ENCODE measurements around the gene PAX7. TPM values are rescaled to one million over a fixed set of nuclear protein-coding genes. Genes with fewer than 3 reads are reported as not detected.
"Not testable (repeated sequence)": the region's sequence is repeated elsewhere in the genome, so short reads cannot be mapped to it uniquely, and the experiment has no call there.

Gene PAX7
- total RNA-seq, 5 donors from 2014 or later (not counting 1 experiment from before 2014, with no cell fraction given), result not detected

GRCh38 chr1:18739897-18740296, 109.3 kb downstream of the PAX7 start:
- 73% methylated on average over 9 of the region's 15 CpGs for whole genome bisulfite sequencing (ENCODE audit: insufficient coverage)
- no peak overlapping the region for H3K27ac Mint-ChIP-seq
- no peaks in the 10 kb centered on the region for H3K36me3 Mint-ChIP-seq
- H3K27ac ChIP-seq (ENCODE audit: low read length), result no peak overlapping the region
- H3K27me3 ChIP-seq (replicated peaks in 1 of 2; ENCODE audit: control insufficient read depth in 2 of 2, extremely low read depth in 1 of 2, insufficient read depth in 2 of 2, low read length in 1 of 2), result peaks cover 0 to 51% of the 10 kb centered on the region in 2 experiments
- no peaks in the 10 kb centered on the region for H3K36me3 ChIP-seq (ENCODE audit: control insufficient read depth in 2 of 2, extremely low read depth in 1 of 2, insufficient read depth in 1 of 2, low read length in 1 of 2)
- H3K4me1 ChIP-seq (ENCODE audit: control insufficient read depth in 1 of 2, extremely low read depth in 1 of 2, insufficient read depth in 2 of 2, low read length in 2 of 2), result no peaks in the 10 kb centered on the region
- peaks cover 0 to 9% (median 0%) of the 10 kb centered on the region in 3 donors for H3K9me3 Mint-ChIP-seq
- H3K4me3 Mint-ChIP-seq, result no peak overlapping the region
- DNase-seq (no peak), ATAC-seq (replicated peaks in 1 of 4) (no peak)
- no peaks in the 10 kb centered on the region for H3K9me3 ChIP-seq
- H3K4me3 ChIP-seq (ENCODE audit: control insufficient read depth in 1 of 2, extremely low read depth in 1 of 2, low read length in 1 of 2), result no peak overlapping the region
- POLR2A ChIA-PET, result no interaction called here
- CTCF ChIA-PET, result no interaction called here
- H3K27me3 Mint-ChIP-seq, result peaks cover 22 to 31% of the 10 kb centered on the region in 2 donors
- no peaks in the 10 kb centered on the region for H3K4me1 Mint-ChIP-seq

- H3K27ac ChIP-seq (ENCODE audit: low read length), result no peak overlapping the region
- POLR2A ChIA-PET, result no interaction called here
- Mint-ChIP-seq H3K9me3 (peaks cover 0 to 9% (median 0%) of the 10 kb centered on the region in 3 donors), H3K4me1 (no peaks in the 10 kb centered on the region), H3K27me3 (peaks cover 20 to 28% of the 10 kb centered on the region in 2 donors), H3K36me3 (no peaks in the 10 kb centered on the region), H3K27ac (no peak overlapping the region), H3K4me3 (no peak overlapping the region)
- peaks cover 0 to 51% of the 10 kb centered on the region in 2 experiments for H3K27me3 ChIP-seq (replicated peaks in 1 of 2; ENCODE audit: control insufficient read depth in 2 of 2, extremely low read depth in 1 of 2, insufficient read depth in 2 of 2, low read length in 1 of 2)
- CTCF ChIA-PET, result no interaction called here
- WGBS (ENCODE audit: insufficient coverage), result no CpG with 5 or more reads among the region's 1 CpG
- H3K36me3 ChIP-seq (ENCODE audit: control insufficient read depth in 2 of 2, extremely low read depth in 1 of 2, insufficient read depth in 1 of 2, low read length in 1 of 2), result no peaks in the 10 kb centered on the region
- H3K4me3 ChIP-seq (ENCODE audit: control insufficient read depth in 1 of 2, extremely low read depth in 1 of 2, low read length in 1 of 2), result no peak overlapping the region
- ATAC-seq (replicated peaks in 1 of 4) (no peak), DNase-seq (no peak)
- no peaks in the 10 kb centered on the region for H3K9me3 ChIP-seq
- H3K4me1 ChIP-seq (ENCODE audit: control insufficient read depth in 1 of 2, extremely low read depth in 1 of 2, insufficient read depth in 2 of 2, low read length in 2 of 2), result no peaks in the 10 kb centered on the region
Observed at GRCh38 chr1:18740617-18741016, 110.0 kb downstream of the PAX7 start.

- POLR2A ChIA-PET, result no interaction called here
- no peak for DNase-seq
- CTCF ChIA-PET, result no interaction called here
- H3K27ac Mint-ChIP-seq, result no peak overlapping the region
- peaks cover 32 to 45% of the 10 kb centered on the region in 2 donors for H3K27me3 Mint-ChIP-seq
- H3K4me1 Mint-ChIP-seq, result no peaks in the 10 kb centered on the region
- ATAC-seq (replicated peaks in 1 of 4), result no peak
- 43% methylated on average over 6 of the region's 7 CpGs for WGBS (ENCODE audit: insufficient coverage)
- H3K4me3 Mint-ChIP-seq, result no peak overlapping the region
- Histone ChIP-seq H3K9me3 (no peaks in the 10 kb centered on the region), H3K36me3 (ENCODE audit: control insufficient read depth in 2 of 2, extremely low read depth in 1 of 2, insufficient read depth in 1 of 2, low read length in 1 of 2) (no peaks in the 10 kb centered on the region), H3K27ac (ENCODE audit: low read length) (no peak overlapping the region), H3K27me3 (replicated peaks in 1 of 2; ENCODE audit: control insufficient read depth in 2 of 2, extremely low read depth in 1 of 2, insufficient read depth in 2 of 2, low read length in 1 of 2) (peaks cover 0 to 50% of the 10 kb centered on the region in 2 experiments), H3K4me3 (ENCODE audit: control insufficient read depth in 1 of 2, extremely low read depth in 1 of 2, low read length in 1 of 2) (no peak overlapping the region), H3K4me1 (ENCODE audit: control insufficient read depth in 1 of 2, extremely low read depth in 1 of 2, insufficient read depth in 2 of 2, low read length in 2 of 2) (no peaks in the 10 kb centered on the region)
- no peaks in the 10 kb centered on the region for H3K36me3 Mint-ChIP-seq
- peaks cover 0 to 9% (median 0%) of the 10 kb centered on the region in 3 donors for H3K9me3 Mint-ChIP-seq
Observed at GRCh38 chr1:18743233-18743632, 112.6 kb downstream of the PAX7 start.

GRCh38 chr1:18744381-18744780, 113.7 kb downstream of the PAX7 start:
- POLR2A ChIA-PET, result not testable (repeated sequence)
- peaks cover 35 to 49% of the 10 kb centered on the region in 2 donors for H3K27me3 Mint-ChIP-seq

DNA sequence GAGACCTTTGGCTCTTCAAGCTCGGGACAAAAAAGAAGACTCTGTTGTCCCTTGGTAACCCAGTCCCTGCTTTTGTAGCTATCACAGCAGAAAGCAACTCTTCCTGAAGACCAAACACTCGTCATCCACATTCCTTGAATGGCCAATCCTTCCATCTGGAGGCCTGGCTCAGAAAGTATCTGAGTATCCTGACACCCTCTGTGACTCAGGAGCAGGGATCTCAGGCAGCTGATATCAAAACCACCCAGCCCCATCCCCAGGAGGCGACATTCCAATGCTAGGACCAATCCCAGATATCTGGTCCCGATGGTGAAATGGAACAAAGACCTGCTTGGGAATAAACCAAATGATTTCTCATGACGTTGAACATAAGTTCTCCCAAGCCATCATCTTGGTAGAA, 116.3 kb downstream of the PAX7 start:
- ATAC-seq (replicated peaks in 1 of 4), result no peak
- H3K4me1 Mint-ChIP-seq, result no peaks in the 10 kb centered on the region
- 65% methylated on average over 4 of the region's 5 CpGs for WGBS (ENCODE audit: insufficient coverage)
- no peaks in the 10 kb centered on the region for H3K36me3 Mint-ChIP-seq
- no peak overlapping the region for H3K27ac Mint-ChIP-seq
- H3K4me3 Mint-ChIP-seq, result no peak overlapping the region
- H3K36me3 ChIP-seq (ENCODE audit: control insufficient read depth in 2 of 2, extremely low read depth in 1 of 2, insufficient read depth in 1 of 2, low read length in 1 of 2), result no peaks in the 10 kb centered on the region
- no peaks in the 10 kb centered on the region for H3K9me3 ChIP-seq
- H3K27ac ChIP-seq (ENCODE audit: low read length), result no peak overlapping the region
- H3K27me3 Mint-ChIP-seq, result peaks cover 31 to 56% of the 10 kb centered on the region in 2 donors
- H3K4me1 ChIP-seq (ENCODE audit: control insufficient read depth in 1 of 2, extremely low read depth in 1 of 2, insufficient read depth in 2 of 2, low read length in 2 of 2), result no peaks in the 10 kb centered on the region
- peaks cover 2 to 6% (median 5%) of the 10 kb centered on the region in 3 donors for H3K9me3 Mint-ChIP-seq
- POLR2A ChIA-PET, result no interaction called here
- CTCF ChIA-PET, result no interaction called here
- H3K27me3 ChIP-seq (replicated peaks in 1 of 2; ENCODE audit: control insufficient read depth in 2 of 2, extremely low read depth in 1 of 2, insufficient read depth in 2 of 2, low read length in 1 of 2), result peaks cover 0 to 42% of the 10 kb centered on the region in 2 experiments
- no peak overlapping the region for H3K4me3 ChIP-seq (ENCODE audit: control insufficient read depth in 1 of 2, extremely low read depth in 1 of 2, low read length in 1 of 2)
- no peak for DNase-seq

More at GRCh38 chr1:18744381-18744780, 113.7 kb downstream of the PAX7 start:
- H3K36me3 Mint-ChIP-seq; H3K9me3 ChIP-seq; DNase-seq; H3K4me1 ChIP-seq (ENCODE audit: control insufficient read depth in 1 of 2, extremely low read depth in 1 of 2, insufficient read depth in 2 of 2, low read length in 2 of 2); H3K27ac ChIP-seq (ENCODE audit: low read length); H3K4me1 Mint-ChIP-seq; H3K27ac Mint-ChIP-seq; H3K36me3 ChIP-seq (ENCODE audit: control insufficient read depth in 2 of 2, extremely low read depth in 1 of 2, insufficient read depth in 1 of 2, low read length in 1 of 2); H3K4me3 ChIP-seq (ENCODE audit: control insufficient read depth in 1 of 2, extremely low read depth in 1 of 2, low read length in 1 of 2); H3K4me3 Mint-ChIP-seq; H3K9me3 Mint-ChIP-seq; CTCF ChIA-PET; ATAC-seq (replicated peaks in 1 of 4): not testable (repeated sequence)
- 40% methylated on average over 1 of the region's 1 CpG for WGBS (ENCODE audit: insufficient coverage)
- peaks cover 0 to 46% of the 10 kb centered on the region in 2 experiments for H3K27me3 ChIP-seq (replicated peaks in 1 of 2; ENCODE audit: control insufficient read depth in 2 of 2, extremely low read depth in 1 of 2, insufficient read depth in 2 of 2, low read length in 1 of 2)

GRCh38 chr1:18747671-18748070, 117.0 kb downstream of the PAX7 start:
- no peak for ATAC-seq (replicated peaks in 1 of 4)

DNA sequence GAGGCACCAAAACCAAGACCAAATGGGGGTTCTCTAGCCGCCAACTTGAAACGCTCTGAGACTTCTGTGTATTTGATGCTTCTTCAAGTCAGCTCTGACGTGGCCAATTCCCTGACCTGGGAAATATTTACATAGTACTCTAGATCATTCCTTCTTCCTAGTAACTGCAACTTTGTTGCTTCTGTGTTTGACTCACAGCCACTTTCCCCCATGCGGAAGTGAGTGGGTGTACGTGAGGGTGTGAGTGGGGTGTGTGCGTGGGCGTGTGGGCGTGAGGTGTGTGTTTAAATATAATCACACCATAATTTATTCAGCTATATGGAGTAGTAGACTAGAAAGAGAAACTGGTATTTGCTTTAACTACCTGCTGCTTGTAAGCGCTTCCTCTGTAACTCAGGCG, 117.8 kb downstream of the PAX7 start:
- Histone ChIP-seq H3K4me3 (ENCODE audit: control insufficient read depth in 1 of 2, extremely low read depth in 1 of 2, low read length in 1 of 2) (no peak overlapping the region), H3K9me3 (no peaks in the 10 kb centered on the region), H3K27me3 (replicated peaks in 1 of 2; ENCODE audit: control insufficient read depth in 2 of 2, extremely low read depth in 1 of 2, insufficient read depth in 2 of 2, low read length in 1 of 2) (peaks cover 0 to 33% of the 10 kb centered on the region in 2 experiments), H3K36me3 (ENCODE audit: control insufficient read depth in 2 of 2, extremely low read depth in 1 of 2, insufficient read depth in 1 of 2, low read length in 1 of 2) (no peaks in the 10 kb centered on the region), H3K4me1 (ENCODE audit: control insufficient read depth in 1 of 2, extremely low read depth in 1 of 2, insufficient read depth in 2 of 2, low read length in 2 of 2) (no peaks in the 10 kb centered on the region), H3K27ac (ENCODE audit: low read length) (no peak overlapping the region)
- ChIA-PET POLR2A (no interaction called here), CTCF (interaction anchor here in 1 of 2 donors (0.6 kb wide), 1 partner anchor 1340 kb away, joined by 3 read pairs; no protein-coding TSS in a partner anchor)
- 87% methylated on average over 4 of the region's 10 CpGs for WGBS (ENCODE audit: insufficient coverage)
- DNase-seq, result no peak
- no peak for ATAC-seq (replicated peaks in 1 of 4)
- Mint-ChIP-seq H3K27me3 (peaks cover 35 to 57% of the 10 kb centered on the region in 2 donors), H3K27ac (no peak overlapping the region), H3K4me1 (no peaks in the 10 kb centered on the region), H3K4me3 (no peak overlapping the region), H3K36me3 (no peaks in the 10 kb centered on the region), H3K9me3 (peaks cover 2 to 6% (median 5%) of the 10 kb centered on the region in 3 donors)

More at GRCh38 chr1:18747671-18748070, 117.0 kb downstream of the PAX7 start:
- no peak for DNase-seq
- Mint-ChIP-seq H3K9me3 (peaks cover 2 to 6% (median 5%) of the 10 kb centered on the region in 3 donors), H3K27ac (no peak overlapping the region), H3K4me3 (no peak overlapping the region), H3K27me3 (peaks cover 34 to 59% of the 10 kb centered on the region in 2 donors), H3K4me1 (no peaks in the 10 kb centered on the region), H3K36me3 (no peaks in the 10 kb centered on the region)
- Histone ChIP-seq H3K9me3 (no peaks in the 10 kb centered on the region), H3K27ac (ENCODE audit: low read length) (no peak overlapping the region), H3K4me3 (ENCODE audit: control insufficient read depth in 1 of 2, extremely low read depth in 1 of 2, low read length in 1 of 2) (no peak overlapping the region), H3K4me1 (ENCODE audit: control insufficient read depth in 1 of 2, extremely low read depth in 1 of 2, insufficient read depth in 2 of 2, low read length in 2 of 2) (no peaks in the 10 kb centered on the region), H3K36me3 (ENCODE audit: control insufficient read depth in 2 of 2, extremely low read depth in 1 of 2, insufficient read depth in 1 of 2, low read length in 1 of 2) (no peaks in the 10 kb centered on the region), H3K27me3 (replicated peaks in 1 of 2; ENCODE audit: control insufficient read depth in 2 of 2, extremely low read depth in 1 of 2, insufficient read depth in 2 of 2, low read length in 1 of 2) (peaks cover 0 to 39% of the 10 kb centered on the region in 2 experiments)
- WGBS (ENCODE audit: insufficient coverage), result no CpG with 5 or more reads among the region's 5 CpGs
- ChIA-PET CTCF (no interaction called here), POLR2A (no interaction called here)

All from T-cell (primary cell).